Activated naive CD4-positive, alpha-beta T cell treated with anti-CD3 and anti-CD28 coated beads, Interleukin-2, amount 50 U/mL, for 24 hours (primary cell): ENCODE measurements around the gene DNAL4.

Experiments used
- H3K27ac Mint-ChIP-seq: one replicate; pipeline ENCODE4 v1.8.0; 2021; ENCODE audit warnings: mild to moderate bottlenecking, mixed read lengths
- H3K27me3 Mint-ChIP-seq: one replicate; pipeline ENCODE4 v1.8.0; 2021; ENCODE audit warnings: mixed read lengths
- H3K36me3 Mint-ChIP-seq: one replicate; pipeline ENCODE4 v1.8.0; 2021; ENCODE audit warnings: mixed read lengths
- H3K4me1 Mint-ChIP-seq: one replicate; pipeline ENCODE4 v1.8.0; 2021; ENCODE audit warnings: mixed read lengths
- H3K4me3 Mint-ChIP-seq: one replicate; pipeline ENCODE4 v1.8.0; 2021; ENCODE audit warnings: mild to moderate bottlenecking, mixed read lengths
- H3K9me3 Mint-ChIP-seq: one replicate; pipeline ENCODE4 v1.8.0; 2021; ENCODE audit warnings: mixed read lengths

DNAL4 gene

DNA sequence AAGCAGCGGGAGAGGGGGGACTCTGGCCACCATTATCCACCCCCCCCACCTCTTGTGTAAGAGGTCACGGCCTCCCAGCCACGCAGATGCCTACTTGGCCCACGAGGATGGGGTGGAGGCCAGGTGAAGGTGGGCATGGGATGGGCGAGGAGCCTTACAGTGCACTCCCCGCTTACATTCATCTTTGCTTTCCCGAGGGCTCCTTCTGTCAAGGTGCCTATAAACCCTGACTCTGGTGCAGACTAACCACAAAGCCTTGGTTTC is 36.8 kb upstream of the DNAL4 start:
- Mint-ChIP-seq H3K36me3 (no peaks in the 10 kb centered on the region), H3K27me3 (no peaks in the 10 kb centered on the region), H3K4me1 (no peaks in the 10 kb centered on the region), H3K4me3 (no peak overlapping the region), H3K27ac (no peak overlapping the region), H3K9me3 (no peaks in the 10 kb centered on the region)

DNA sequence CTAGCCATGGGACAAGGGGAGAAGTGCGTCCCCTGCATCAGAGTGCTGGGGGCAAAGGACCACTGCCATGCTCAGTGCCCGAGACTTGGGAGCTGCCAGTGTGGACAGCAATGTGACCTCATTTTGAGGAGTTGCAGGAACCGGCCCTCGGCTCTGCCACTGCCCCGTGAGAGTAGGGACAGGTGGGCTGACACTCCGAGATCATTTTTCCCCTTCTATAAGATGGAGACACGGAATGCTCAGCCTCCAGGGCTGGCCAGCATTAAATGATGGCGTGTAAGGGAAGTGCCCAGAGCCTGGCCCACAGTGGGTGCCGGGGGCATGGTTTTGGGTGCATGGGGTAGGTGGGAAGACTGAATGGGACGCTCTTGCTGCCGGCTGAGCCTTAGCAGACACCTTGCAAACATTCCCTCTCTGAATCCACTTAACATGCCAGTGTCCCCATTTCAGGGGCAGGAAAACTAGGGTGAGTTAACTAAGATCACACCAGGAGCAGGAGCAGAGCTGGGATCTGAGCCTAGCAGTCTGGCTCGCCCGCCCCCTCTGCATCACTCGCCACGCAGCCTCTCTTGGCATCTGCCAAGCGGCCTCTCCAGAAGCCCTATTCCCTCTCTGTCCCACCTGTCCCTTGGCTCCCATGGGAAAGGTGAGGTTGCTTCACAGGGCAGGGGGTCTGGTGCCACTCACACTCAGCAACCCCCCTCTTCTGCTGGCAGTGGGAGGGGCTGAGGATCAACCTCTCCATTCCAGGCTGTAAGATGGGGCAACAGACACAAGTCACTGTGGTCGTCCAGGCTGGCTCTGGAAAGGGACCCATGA is 36.3 kb upstream of the DNAL4 start:
- no peaks in the 10 kb centered on the region for H3K4me1 Mint-ChIP-seq
- no peaks in the 10 kb centered on the region for H3K27me3 Mint-ChIP-seq

GRCh38 chr22:38829485-38829884 is 35.5 kb upstream of the DNAL4 start:
- H3K27ac Mint-ChIP-seq = no peak overlapping the region
- H3K27me3 Mint-ChIP-seq = no peaks in the 10 kb centered on the region
- H3K4me3 Mint-ChIP-seq = no peak overlapping the region

More for the DNA sequence above, 36.3 kb upstream of the DNAL4 start:
- no peak overlapping the region for H3K27ac Mint-ChIP-seq
- no peaks in the 10 kb centered on the region for H3K9me3 Mint-ChIP-seq
- H3K4me3 Mint-ChIP-seq = no peak overlapping the region
- H3K36me3 Mint-ChIP-seq = no peaks in the 10 kb centered on the region

GRCh38 chr22:38828616-38829205 is 34.8 kb upstream of the DNAL4 start:
- no peaks in the 10 kb centered on the region for H3K36me3 Mint-ChIP-seq
- H3K4me3 Mint-ChIP-seq = no peak overlapping the region
- H3K9me3 Mint-ChIP-seq = no peaks in the 10 kb centered on the region
- H3K4me1 Mint-ChIP-seq = no peaks in the 10 kb centered on the region
- no peaks in the 10 kb centered on the region for H3K27me3 Mint-ChIP-seq
- H3K27ac Mint-ChIP-seq = no peak overlapping the region

More at GRCh38 chr22:38829485-38829884, 35.5 kb upstream of the DNAL4 start:
- Mint-ChIP-seq H3K36me3 (no peaks in the 10 kb centered on the region), H3K9me3 (no peaks in the 10 kb centered on the region), H3K4me1 (no peaks in the 10 kb centered on the region)

- no peaks in the 10 kb centered on the region for H3K9me3 Mint-ChIP-seq
- H3K36me3 Mint-ChIP-seq = no peaks in the 10 kb centered on the region
- no peak overlapping the region for H3K27ac Mint-ChIP-seq
- no peaks in the 10 kb centered on the region for H3K4me1 Mint-ChIP-seq
- H3K27me3 Mint-ChIP-seq = no peaks in the 10 kb centered on the region
- no peak overlapping the region for H3K4me3 Mint-ChIP-seq
These were observed 34.2 kb upstream of the DNAL4 start for GRCh38 chr22:38828191-38828590.

DNA sequence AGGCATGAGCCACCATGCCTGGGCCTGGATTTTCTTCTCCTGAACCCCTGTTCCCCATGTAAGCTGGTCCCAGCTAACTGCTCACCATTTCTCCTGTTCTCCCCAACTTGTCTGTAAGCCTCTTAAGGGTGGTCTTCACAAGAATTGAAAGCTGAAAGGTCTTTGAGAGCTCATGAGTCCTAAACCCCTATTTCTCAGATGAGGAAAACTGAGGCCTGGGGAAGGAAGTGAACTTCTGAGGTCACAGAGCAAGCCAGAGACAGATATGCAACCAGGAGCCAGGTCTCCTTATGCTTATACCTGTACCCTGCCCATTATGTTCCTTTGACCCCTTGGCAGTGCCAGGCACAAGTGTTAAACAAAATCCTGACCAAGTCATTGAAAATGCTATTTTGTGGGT is 33.6 kb upstream of the DNAL4 start:
- Mint-ChIP-seq H3K27ac (no peak overlapping the region), H3K4me3 (no peak overlapping the region), H3K9me3 (no peaks in the 10 kb centered on the region), H3K36me3 (no peaks in the 10 kb centered on the region), H3K27me3 (no peaks in the 10 kb centered on the region), H3K4me1 (no peaks in the 10 kb centered on the region)

GRCh38 chr22:38826801-38827200 is 32.9 kb upstream of the DNAL4 start:
- H3K27ac Mint-ChIP-seq = no peak overlapping the region
- no peaks in the 10 kb centered on the region for H3K9me3 Mint-ChIP-seq
- H3K36me3 Mint-ChIP-seq = no peaks in the 10 kb centered on the region
- H3K4me1 Mint-ChIP-seq = no peaks in the 10 kb centered on the region
- H3K27me3 Mint-ChIP-seq = no peaks in the 10 kb centered on the region
- H3K4me3 Mint-ChIP-seq = no peak overlapping the region

DNA sequence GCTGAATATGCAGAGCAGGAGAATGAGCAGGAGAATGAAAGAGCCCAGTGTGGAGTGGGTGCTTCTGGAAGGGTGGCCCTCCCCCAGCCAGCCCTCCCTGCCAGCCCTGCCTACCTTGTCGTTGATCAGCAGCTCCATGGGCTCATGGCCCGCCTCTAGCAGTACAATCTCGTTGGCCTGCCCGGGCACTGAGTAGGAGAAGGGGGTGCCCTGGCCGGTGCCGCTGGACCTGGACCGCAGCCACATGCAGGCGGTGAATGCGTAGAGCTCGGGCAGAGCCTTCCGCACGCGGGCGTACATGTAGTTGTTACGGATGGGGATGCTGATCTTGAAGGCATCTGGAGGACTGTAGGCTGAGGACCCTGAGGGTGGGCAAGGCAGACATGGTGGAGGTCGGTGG is 32.4 kb upstream of the DNAL4 start:
- Mint-ChIP-seq H3K27me3 (no peaks in the 10 kb centered on the region), H3K36me3 (no peaks in the 10 kb centered on the region), H3K4me1 (no peaks in the 10 kb centered on the region), H3K4me3 (no peak overlapping the region), H3K27ac (no peak overlapping the region), H3K9me3 (no peaks in the 10 kb centered on the region)

DNA sequence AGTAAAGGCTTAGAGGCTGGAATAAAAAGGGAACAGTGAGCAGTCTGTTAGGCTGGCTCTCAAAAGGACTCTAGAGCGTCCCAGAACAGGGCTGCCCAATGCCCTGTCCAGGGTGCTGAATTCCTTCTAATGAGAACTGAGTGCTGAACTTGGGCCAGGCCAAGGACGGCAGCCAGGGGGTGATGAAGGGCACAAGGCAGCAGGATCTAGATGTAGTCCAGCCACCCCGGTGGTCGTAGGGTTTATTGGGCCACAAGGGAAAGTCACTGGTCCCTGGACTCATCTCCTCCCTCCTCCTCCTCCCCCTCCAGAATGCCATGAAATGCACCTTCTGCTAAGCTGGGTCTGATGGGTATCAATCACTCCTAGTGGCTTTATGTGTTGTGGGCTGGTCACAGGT is 30.6 kb upstream of the DNAL4 start:
- Mint-ChIP-seq H3K27ac (no peak overlapping the region), H3K36me3 (no peaks in the 10 kb centered on the region), H3K4me3 (no peak overlapping the region), H3K4me1 (no peaks in the 10 kb centered on the region), H3K9me3 (no peaks in the 10 kb centered on the region), H3K27me3 (no peaks in the 10 kb centered on the region)

GRCh38 chr22:38823637-38824036 is 29.7 kb upstream of the DNAL4 start:
- no peaks in the 10 kb centered on the region for H3K9me3 Mint-ChIP-seq
- H3K36me3 Mint-ChIP-seq = no peaks in the 10 kb centered on the region
- no peak overlapping the region for H3K27ac Mint-ChIP-seq
- H3K4me3 Mint-ChIP-seq = no peak overlapping the region
- H3K4me1 Mint-ChIP-seq = no peaks in the 10 kb centered on the region
- no peaks in the 10 kb centered on the region for H3K27me3 Mint-ChIP-seq

DNA sequence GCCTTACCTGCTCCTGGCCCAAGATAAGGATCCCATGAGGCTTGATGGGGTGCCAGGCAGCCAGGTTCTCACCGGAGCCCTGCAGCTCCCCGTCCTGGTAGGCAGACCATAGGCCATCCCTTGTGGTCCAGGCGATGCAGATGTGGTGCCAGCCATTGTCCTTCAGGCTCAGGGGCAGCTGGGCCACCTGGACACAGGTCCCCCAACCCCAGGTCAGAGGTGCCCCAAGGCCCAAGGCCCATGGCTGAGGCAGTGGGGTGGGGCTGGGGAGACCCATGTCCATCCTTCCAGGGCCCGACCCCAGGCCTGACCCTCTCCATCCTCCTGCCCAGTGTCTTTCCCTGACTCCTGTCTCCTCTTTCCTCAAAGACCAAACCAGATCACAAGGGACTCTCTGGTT is 29.1 kb upstream of the DNAL4 start:
- Mint-ChIP-seq H3K4me3 (no peak overlapping the region), H3K4me1 (no peaks in the 10 kb centered on the region)

GRCh38 chr22:38820020-38820419 is 26.1 kb upstream of the DNAL4 start:
- no peaks in the 10 kb centered on the region for H3K9me3 Mint-ChIP-seq

More for the DNA sequence above, 29.1 kb upstream of the DNAL4 start:
- H3K27me3 Mint-ChIP-seq = no peaks in the 10 kb centered on the region
- H3K9me3 Mint-ChIP-seq = no peaks in the 10 kb centered on the region
- no peak overlapping the region for H3K27ac Mint-ChIP-seq
- H3K36me3 Mint-ChIP-seq = no peaks in the 10 kb centered on the region

GRCh38 chr22:38819387-38819940 is 25.5 kb upstream of the DNAL4 start:
- Mint-ChIP-seq H3K27me3 (no peaks in the 10 kb centered on the region), H3K4me3 (no peak overlapping the region), H3K9me3 (no peaks in the 10 kb centered on the region), H3K36me3 (no peaks in the 10 kb centered on the region), H3K27ac (no peak overlapping the region), H3K4me1 (no peaks in the 10 kb centered on the region)

More at GRCh38 chr22:38820020-38820419, 26.1 kb upstream of the DNAL4 start:
- H3K27ac Mint-ChIP-seq = no peak overlapping the region
- H3K4me3 Mint-ChIP-seq = no peak overlapping the region
- no peaks in the 10 kb centered on the region for H3K36me3 Mint-ChIP-seq
- no peaks in the 10 kb centered on the region for H3K27me3 Mint-ChIP-seq
- no peaks in the 10 kb centered on the region for H3K4me1 Mint-ChIP-seq

GRCh38 chr22:38817196-38817595 is 23.3 kb upstream of the DNAL4 start:
- Mint-ChIP-seq H3K4me1 (no peaks in the 10 kb centered on the region), H3K36me3 (no peaks in the 10 kb centered on the region), H3K4me3 (no peak overlapping the region), H3K27ac (no peak overlapping the region), H3K27me3 (no peaks in the 10 kb centered on the region), H3K9me3 (no peaks in the 10 kb centered on the region)

DNA sequence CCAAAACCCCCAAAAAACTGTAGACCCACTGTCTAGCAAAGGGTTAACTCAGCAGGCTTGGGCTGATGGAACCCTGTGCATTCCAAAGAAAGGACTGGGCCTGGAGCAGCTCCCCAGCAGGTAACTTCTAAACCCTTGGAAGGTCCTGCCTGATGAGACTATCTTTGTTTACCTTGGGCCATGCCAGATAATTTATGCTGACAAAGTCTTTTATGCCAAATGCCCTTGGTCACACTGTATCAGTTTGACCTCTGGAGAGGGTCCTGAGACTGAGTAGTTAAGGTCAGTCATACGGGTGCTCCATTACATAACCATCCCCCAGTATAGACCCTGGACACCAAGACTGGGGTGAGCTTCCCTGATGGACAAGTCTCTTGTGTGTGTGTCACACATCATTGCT is 21.9 kb upstream of the DNAL4 start:
- no peaks in the 10 kb centered on the region for H3K4me1 Mint-ChIP-seq
- no peak overlapping the region for H3K4me3 Mint-ChIP-seq
- H3K9me3 Mint-ChIP-seq = no peaks in the 10 kb centered on the region
- H3K36me3 Mint-ChIP-seq = no peaks in the 10 kb centered on the region
- H3K27ac Mint-ChIP-seq = no peak overlapping the region
- no peaks in the 10 kb centered on the region for H3K27me3 Mint-ChIP-seq

- no peak overlapping the region for H3K4me3 Mint-ChIP-seq
- peaks cover 10% of the 10 kb centered on the region for H3K9me3 Mint-ChIP-seq
These were observed 17.3 kb upstream of the DNAL4 start for GRCh38 chr22:38811241-38811640.

More at GRCh38 chr22:38811241-38811640, 17.3 kb upstream of the DNAL4 start:
- H3K27ac Mint-ChIP-seq = no peak overlapping the region
- H3K4me1 Mint-ChIP-seq = no peaks in the 10 kb centered on the region
- no peaks in the 10 kb centered on the region for H3K36me3 Mint-ChIP-seq
- H3K27me3 Mint-ChIP-seq = no peaks in the 10 kb centered on the region
